ENCODE data around the gene MEPCE.

MEPCE gene

GRCh38 chr7:100407285-100408180 lies 22.1 kb upstream of the MEPCE start:
- DNase-seq = peak; percentile 12

GRCh38 chr7:100411101-100411500 lies 18.5 kb upstream of the MEPCE start:
- no peak for DNase-seq

- no peak for DNase-seq
Measured at GRCh38 chr7:100413346-100413745, 16.3 kb upstream of the MEPCE start.

GRCh38 chr7:100413889-100414288 lies 15.7 kb upstream of the MEPCE start:
- no peak for DNase-seq

GRCh38 chr7:100415448-100415847 lies 14.2 kb upstream of the MEPCE start:
- DNase-seq = no peak

GRCh38 chr7:100418930-100419659 lies 10.5 kb upstream of the MEPCE start:
- DNase-seq = no peak

GRCh38 chr7:100419660-100420226 lies 9.9 kb upstream of the MEPCE start:
- no peak for DNase-seq

- DNase-seq = no peak
Measured at GRCh38 chr7:100423315-100423714, 6.3 kb upstream of the MEPCE start.

GRCh38 chr7:100425347-100425746 lies 4.3 kb upstream of the MEPCE start:
- DNase-seq = no peak

GRCh38 chr7:100426516-100426915 lies 3.1 kb upstream of the MEPCE start:
- no peak for DNase-seq

- DNase-seq = no peak
Measured at GRCh38 chr7:100427762-100428198, 1.9 kb upstream of the MEPCE start.

- DNase-seq = peak; percentile 96
Measured at GRCh38 chr7:100428199-100428966, 1.2 kb upstream of the MEPCE start, which contains the start of gene ZCWPW1. Gene ZCWPW1, minus strand, starts transcription at chr7:100428703. Its CDS starts 8,054 bp downstream, at chr7:100420649.

GRCh38 chr7:100428967-100429636 lies 529 bp upstream of the MEPCE start:
- peak; percentile 100 for DNase-seq

GRCh38 chr7:100430493-100431285 lies 1.1 kb downstream of the MEPCE start:
- peak; percentile 57 for DNase-seq

- no peak for DNase-seq
Measured at GRCh38 chr7:100431286-100431735, 1.7 kb downstream of the MEPCE start.

- DNase-seq = no peak
Measured at GRCh38 chr7:100432053-100432452, 2.4 kb downstream of the MEPCE start.

- no peak for DNase-seq
Measured at GRCh38 chr7:100432621-100433275, 3.1 kb downstream of the MEPCE start.

GRCh38 chr7:100433276-100433591 lies 3.6 kb downstream of the MEPCE start:
- DNase-seq = no peak

GRCh38 chr7:100433592-100434296 lies 4.1 kb downstream of the MEPCE start:
- no peak for DNase-seq

Measured in stimulated activated CD4-positive, alpha-beta T cell treated with anti-CD3 and anti-CD28 coated beads, Interleukin-4, amount 100 ng/mL, for 1 hour (primary cell).